GM10266 (cell line): ENCODE measurements around the gene ANKRD18A.
"Not testable (repeated sequence)": the region's sequence is repeated elsewhere in the genome, so short reads cannot be mapped to it uniquely, and the experiment has no call there.

Experiments used
- DNase-seq: peaks from one replicate; pipeline ENCODE4 v3.0.0; 2012; ENCODE audit errors: extremely low spot score
- CTCF ChIP-seq: IDR thresholded peaks from 2 replicates; pipeline ENCODE4 v1.5.1; 2012; ENCODE audit warnings: mild to moderate bottlenecking, low read depth; ENCODE audit not compliant: control insufficient read depth, insufficient read depth; ENCODE audit errors: missing control alignments

The ANKRD18A gene

GRCh38 chr9:38622951-38623350, 2.6 kb upstream of the ANKRD18A start:
- TF ChIP-seq CTCF, result no peak

DNA sequence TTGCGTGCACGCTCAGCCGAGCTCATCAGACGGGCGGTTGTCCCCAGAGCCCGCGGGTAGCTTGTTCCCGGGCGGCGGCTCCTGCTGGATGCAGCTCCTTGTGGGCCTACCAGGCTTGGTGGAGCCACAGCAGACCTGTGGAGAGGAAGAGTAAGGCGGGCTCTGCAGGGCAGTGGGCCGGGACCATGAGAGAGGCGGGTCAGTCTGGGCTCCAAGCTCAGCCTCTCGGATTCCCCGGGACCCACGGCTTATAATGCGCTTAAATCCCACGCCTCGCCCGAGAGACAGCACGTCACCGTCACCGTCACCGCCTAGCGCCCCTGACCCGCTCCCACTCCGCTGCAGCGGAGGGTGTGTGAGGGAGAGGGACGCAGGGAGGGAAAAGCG, 1.9 kb upstream of the ANKRD18A start:
- no peak for TF ChIP-seq CTCF
- peak; percentile 16 for DNase-seq

More at GRCh38 chr9:38622951-38623350, 2.6 kb upstream of the ANKRD18A start:
- no peak for DNase-seq

DNA sequence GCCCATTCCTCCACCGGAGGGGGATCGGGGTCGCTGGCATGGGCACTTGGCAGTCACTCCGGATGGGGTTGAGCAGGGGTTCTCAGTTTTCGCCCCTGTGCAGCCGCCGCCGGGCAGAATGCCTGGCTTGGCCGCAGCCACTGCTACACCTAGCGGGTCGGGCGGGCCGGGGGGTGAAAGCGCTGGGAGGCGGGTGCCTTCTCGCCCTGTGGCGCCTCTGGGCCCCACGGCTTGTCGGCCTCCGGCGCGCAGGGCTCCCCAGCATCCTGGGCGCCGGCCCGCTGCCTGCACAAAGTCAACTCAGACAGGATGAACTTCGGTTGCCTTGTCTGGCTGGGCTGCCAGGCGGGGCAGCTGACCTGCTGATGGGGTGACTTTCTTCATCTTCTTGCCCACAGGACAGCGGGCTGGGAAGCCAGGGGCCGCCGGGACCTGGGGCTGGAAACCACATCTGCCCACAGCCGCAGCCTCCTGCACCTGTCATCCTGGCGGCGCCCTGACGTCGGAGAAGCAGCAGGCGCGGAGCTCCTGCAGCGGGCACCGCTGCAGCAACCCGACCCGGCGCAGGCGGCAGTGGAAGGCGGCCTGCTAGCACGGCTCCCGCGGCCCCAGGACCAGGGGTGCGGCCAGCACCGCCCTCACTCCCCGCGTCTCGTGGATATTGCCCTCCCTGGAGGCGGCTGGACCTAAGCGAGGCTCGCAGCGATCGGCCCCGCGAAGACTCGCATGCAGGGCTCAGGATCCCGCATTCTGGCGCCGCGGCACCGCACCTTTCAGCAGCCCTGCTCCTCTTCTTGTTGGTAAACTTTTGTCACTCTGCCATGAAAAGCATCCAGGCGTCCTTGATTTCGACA, 1.3 kb upstream of the ANKRD18A start:
- TF ChIP-seq CTCF, result no peak
- DNase-seq, result peak; percentile 20

GRCh38 chr9:38619556-38620447, 594 bp downstream of the ANKRD18A start:
- no peak for DNase-seq
- no peak for TF ChIP-seq CTCF

- DNase-seq, result not testable (repeated sequence)
These were observed 22.2 kb downstream of the ANKRD18A start for GRCh38 chr9:38598029-38598745.

DNA sequence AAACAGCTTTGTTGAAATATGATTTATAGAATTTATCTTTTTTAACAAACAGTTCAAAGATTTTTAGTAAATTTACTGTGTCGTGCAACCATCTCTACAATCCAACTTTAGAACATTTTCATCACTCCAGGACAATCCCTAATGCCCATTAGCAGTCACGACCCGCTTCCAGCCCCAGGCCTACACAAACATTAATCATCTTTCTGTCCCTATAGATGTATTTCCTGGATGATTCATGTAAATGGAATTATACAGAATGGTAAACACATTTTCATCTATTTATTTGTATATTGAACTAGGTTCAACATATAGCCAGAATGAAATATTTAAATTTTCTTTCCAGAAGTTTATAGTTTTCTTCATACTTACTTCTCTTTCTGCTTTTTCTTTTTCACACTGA, 25.3 kb downstream of the ANKRD18A start:
- not testable (repeated sequence) for DNase-seq

DNA sequence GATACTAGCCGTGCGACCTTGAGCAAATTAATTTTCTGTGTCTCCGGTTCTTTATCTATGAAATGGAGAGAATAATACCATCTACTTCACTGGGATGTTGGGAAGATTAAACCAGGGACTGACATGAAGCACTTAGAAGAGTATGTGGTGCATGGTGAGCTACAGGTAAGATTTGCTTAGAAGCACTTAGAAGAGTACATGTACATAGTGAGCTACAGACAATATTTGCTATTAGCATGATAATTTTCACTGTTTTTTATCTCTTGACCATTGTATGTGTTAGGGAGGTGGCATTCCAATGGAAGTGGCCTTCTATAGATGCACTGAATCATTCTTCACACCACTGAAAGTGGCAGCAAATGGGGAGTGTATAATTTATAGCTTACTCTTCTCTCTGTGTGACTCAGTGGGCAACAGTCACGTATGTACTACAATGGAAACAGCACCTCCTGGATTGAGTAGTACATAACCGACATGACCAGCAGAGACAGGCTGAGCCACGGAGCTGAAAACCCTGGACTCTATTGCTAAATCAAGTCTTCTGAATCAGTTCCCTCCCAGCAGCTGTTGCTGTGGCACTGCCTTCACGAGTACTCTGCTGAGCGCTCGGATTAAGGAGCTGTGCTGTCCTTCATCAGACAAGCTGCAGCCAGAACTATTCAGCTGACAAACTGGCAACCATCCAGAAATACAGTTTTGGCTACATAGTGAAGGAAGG, 28.9 kb downstream of the ANKRD18A start:
- not testable (repeated sequence) for DNase-seq

GRCh38 chr9:38583765-38584164, 36.6 kb downstream of the ANKRD18A start:
- DNase-seq, result not testable (repeated sequence)

DNA sequence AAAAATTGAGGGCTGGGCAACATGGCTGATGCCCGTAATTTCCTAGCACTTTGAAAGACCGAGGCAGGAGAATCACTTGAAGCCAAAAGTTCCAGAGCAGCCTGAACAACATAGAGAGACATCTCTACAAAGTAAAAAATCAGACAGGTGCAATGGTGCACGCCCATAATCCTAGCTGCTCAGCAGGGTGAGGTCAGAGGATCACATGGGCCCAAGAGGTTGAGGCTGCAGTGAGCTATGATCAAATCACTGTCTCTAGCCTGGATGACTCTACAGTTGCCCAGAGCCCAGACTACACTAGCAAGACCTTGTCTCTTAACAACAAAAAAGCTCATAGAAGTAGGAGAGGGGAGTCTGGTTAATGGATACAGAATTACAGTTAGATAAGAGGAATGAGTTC, 40.3 kb downstream of the ANKRD18A start:
- not testable (repeated sequence) for DNase-seq

DNA sequence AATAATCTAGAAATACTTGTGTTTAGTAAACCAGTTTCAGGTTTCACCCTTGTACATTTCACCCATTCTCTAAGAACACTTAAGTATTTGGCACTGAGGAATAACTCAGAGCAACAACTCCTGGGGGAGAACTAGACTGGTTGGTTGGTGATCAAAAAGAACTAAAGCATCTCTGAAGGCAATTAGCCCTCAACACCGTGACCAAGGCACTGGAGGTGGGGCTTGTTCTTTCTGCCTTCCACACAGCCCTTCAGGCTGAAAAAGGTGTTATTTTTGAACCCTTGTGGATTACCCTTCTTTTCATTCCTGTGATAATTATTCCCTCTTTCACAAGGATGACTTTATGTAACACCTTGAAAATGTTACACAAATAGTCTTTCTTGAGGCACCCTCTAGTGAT, 44.2 kb downstream of the ANKRD18A start:
- DNase-seq, result not testable (repeated sequence)

DNA sequence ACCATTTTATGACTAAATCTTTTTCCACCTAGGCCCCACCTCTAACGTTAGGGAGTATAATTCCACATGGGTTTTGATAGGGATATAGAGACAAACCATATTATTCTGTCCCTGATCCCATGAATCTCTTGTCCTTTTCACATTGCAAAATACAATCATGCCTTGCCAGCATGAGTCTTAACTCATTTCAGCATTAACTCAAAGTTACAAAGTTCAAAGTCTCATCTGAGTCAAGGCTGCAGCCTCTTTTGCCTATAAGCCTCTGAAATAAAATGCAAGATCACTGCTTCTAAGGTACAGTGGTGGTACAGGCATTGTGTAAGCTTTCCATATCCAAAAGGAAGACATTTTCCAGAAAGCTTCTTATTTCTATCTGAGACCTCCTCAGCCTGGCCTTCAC, 54.3 kb downstream of the ANKRD18A start:
- not testable (repeated sequence) for DNase-seq

GRCh38 chr9:38565178-38565577, 55.2 kb downstream of the ANKRD18A start:
- not testable (repeated sequence) for DNase-seq

DNA sequence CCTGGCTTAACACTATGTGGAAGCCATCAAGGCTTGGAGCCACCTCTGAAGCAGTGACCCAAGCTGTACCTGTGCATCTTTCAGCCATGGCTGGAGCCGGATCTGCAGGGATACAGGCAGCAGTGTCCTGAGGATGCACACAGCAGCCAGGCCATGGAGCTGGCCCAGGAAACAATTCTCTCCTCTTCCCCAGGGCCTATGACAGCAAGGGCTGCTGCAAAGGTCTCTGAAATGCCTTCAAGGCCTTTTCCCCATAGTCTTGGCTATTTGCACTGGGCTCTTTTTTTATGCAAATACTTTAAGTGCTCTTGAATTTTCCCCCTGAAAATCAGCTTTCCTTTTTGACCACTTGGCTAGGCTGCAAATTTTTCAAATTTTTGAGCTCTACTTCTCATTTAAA, 56.5 kb downstream of the ANKRD18A start:
- not testable (repeated sequence) for DNase-seq

DNA sequence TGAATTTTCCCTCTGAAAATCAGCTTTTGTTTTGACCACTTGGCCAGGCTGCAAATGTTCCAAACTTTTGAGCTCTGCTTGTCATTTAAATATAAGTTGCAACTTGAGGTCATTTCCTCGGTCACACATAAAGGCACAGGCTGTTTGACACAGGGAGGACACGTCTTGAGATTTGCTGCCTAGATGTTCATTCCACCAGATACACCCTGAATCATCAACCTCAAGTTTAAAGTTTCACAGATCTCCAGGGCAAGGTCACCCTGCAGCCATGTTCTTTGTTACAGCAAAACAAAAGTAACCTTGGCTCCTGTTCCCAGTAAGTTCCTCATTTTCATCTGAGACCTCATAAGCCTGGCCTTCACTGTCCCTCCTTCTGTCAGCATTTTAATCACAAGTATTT, 59.3 kb downstream of the ANKRD18A start:
- not testable (repeated sequence) for DNase-seq

- DNase-seq, result not testable (repeated sequence)
These were observed 61.2 kb downstream of the ANKRD18A start for GRCh38 chr9:38559172-38559571.
